Activated T-cell treated with anti-CD3 and anti-CD28 coated beads, Interleukin-2, amount 50 U/mL, for 4 hours (primary cell): ENCODE results near the gene NUDT13. TPM values are rescaled to one million over a fixed set of nuclear protein-coding genes. Genes with fewer than 3 reads are reported as not detected.
A peak's percentile ranks its signal among the peaks of the same experiment; 100 is the strongest.
"Not testable (repeated sequence)": the region's sequence is repeated elsewhere in the genome, so short reads cannot be mapped to it uniquely, and the experiment has no call there.

Experiments
- ATAC-seq, 2 donors: fragments of 200-7000 bp; cut with Tn5 transposase; one replicate each; pipeline ENCODE4 v1.10.0; 2021
- DNase-seq: peaks from one replicate; pipeline ENCODE4 v3.0.0-alpha.2; 2020
- H3K27me3 Mint-ChIP-seq: one replicate; pipeline ENCODE4 v1.8.0; 2021; ENCODE audit warnings: low read depth, mixed read lengths
- H3K36me3 Mint-ChIP-seq: one replicate; pipeline ENCODE4 v1.8.0; 2022; ENCODE audit warnings: mixed read lengths; ENCODE audit not compliant: insufficient read depth
- H3K4me1 Mint-ChIP-seq: one replicate; pipeline ENCODE4 v1.8.0; 2021; ENCODE audit warnings: low read depth, mixed read lengths
- H3K4me3 Mint-ChIP-seq: one replicate; pipeline ENCODE4 v1.8.0; 2021; ENCODE audit warnings: mild to moderate bottlenecking, moderate library complexity, mixed read lengths
- H3K9me3 Mint-ChIP-seq: one replicate; pipeline ENCODE4 v1.8.0; 2021; ENCODE audit warnings: mixed read lengths
- total RNA-seq, 3 donors: library from RNA; stranded (reverse); gene quantifications; one replicate each; pipeline ENCODE4 v1.2.1, GENCODE V29; 2021

Gene NUDT13
- total RNA-seq, 3 donors from 2014 or later, result 0.68 to 1.3 (median 0.76) TPM

GRCh38 chr10:73093922-73094850 lies 16.1 kb upstream of the NUDT13 start:
- peak overlapping the region; percentile 96 for H3K4me3 Mint-ChIP-seq
- no peaks in the 10 kb centered on the region for H3K36me3 Mint-ChIP-seq
- no peaks in the 10 kb centered on the region for H3K27me3 Mint-ChIP-seq
- ATAC-seq (no peak), DNase-seq (no peak)
- no peaks in the 10 kb centered on the region for H3K9me3 Mint-ChIP-seq
- H3K4me1 Mint-ChIP-seq, result peaks cover 37% of the 10 kb centered on the region

GRCh38 chr10:73094986-73095480 lies 15.2 kb upstream of the NUDT13 start:
- Mint-ChIP-seq H3K9me3 (no peaks in the 10 kb centered on the region), H3K4me3 (peak overlapping the region; percentile 96), H3K27me3 (no peaks in the 10 kb centered on the region), H3K4me1 (peaks cover 37% of the 10 kb centered on the region), H3K36me3 (no peaks in the 10 kb centered on the region)
- DNase-seq (no peak), ATAC-seq (no peak)

GRCh38 chr10:73095481-73096021 lies 14.7 kb upstream of the NUDT13 start:
- peak overlapping the region; percentile 96 for H3K4me3 Mint-ChIP-seq
- peaks cover 37% of the 10 kb centered on the region for H3K4me1 Mint-ChIP-seq
- DNase-seq, result peak; percentile 10
- H3K27me3 Mint-ChIP-seq, result no peaks in the 10 kb centered on the region
- H3K9me3 Mint-ChIP-seq, result no peaks in the 10 kb centered on the region
- no peaks in the 10 kb centered on the region for H3K36me3 Mint-ChIP-seq
- ATAC-seq, result no peak

GRCh38 chr10:73096041-73096448 lies 14.2 kb upstream of the NUDT13 start:
- ATAC-seq (peak; percentile 47 to 58), DNase-seq (peak; percentile 63)
- Mint-ChIP-seq H3K4me3 (peak overlapping the region; percentile 96), H3K36me3 (no peaks in the 10 kb centered on the region), H3K4me1 (peaks cover 37% of the 10 kb centered on the region), H3K27me3 (no peaks in the 10 kb centered on the region), H3K9me3 (no peaks in the 10 kb centered on the region)

GRCh38 chr10:73096449-73097304 lies 13.6 kb upstream of the NUDT13 start, which contains the start of gene P4HA1:
Gene P4HA1 (minus strand): TSS chr10:73096866. CDS start chr10:73074883, 21,983 bp downstream.
- no peaks in the 10 kb centered on the region for H3K36me3 Mint-ChIP-seq
- H3K4me3 Mint-ChIP-seq, result peak within 1 kb of the TSS; percentile 96
- H3K9me3 Mint-ChIP-seq, result no peaks in the 10 kb centered on the region
- DNase-seq, result peak; percentile 98
- peaks cover 34% of the 10 kb centered on the region for H3K4me1 Mint-ChIP-seq
- no peaks in the 10 kb centered on the region for H3K27me3 Mint-ChIP-seq
- ATAC-seq, result peak; percentile 88 to 90

GRCh38 chr10:73097305-73097670 lies 13.0 kb upstream of the NUDT13 start:
- no peak for DNase-seq
- H3K4me1 Mint-ChIP-seq, result peaks cover 32% of the 10 kb centered on the region
- ATAC-seq, result no peak
- no peaks in the 10 kb centered on the region for H3K27me3 Mint-ChIP-seq
- peaks cover 3% of the 10 kb centered on the region for H3K36me3 Mint-ChIP-seq
- H3K4me3 Mint-ChIP-seq, result peak overlapping the region; percentile 96
- no peaks in the 10 kb centered on the region for H3K9me3 Mint-ChIP-seq

- ATAC-seq (no peak), DNase-seq (no peak)
- Mint-ChIP-seq H3K9me3 (no peaks in the 10 kb centered on the region), H3K4me1 (peaks cover 25% of the 10 kb centered on the region), H3K4me3 (no peak overlapping the region), H3K27me3 (no peaks in the 10 kb centered on the region), H3K36me3 (peaks cover 3% of the 10 kb centered on the region)
These were observed 11.1 kb upstream of the NUDT13 start for GRCh38 chr10:73099141-73099540.

- no peaks in the 10 kb centered on the region for H3K27me3 Mint-ChIP-seq
- DNase-seq, result no peak
- no peak for ATAC-seq
- peaks cover 9% of the 10 kb centered on the region for H3K4me1 Mint-ChIP-seq
- H3K4me3 Mint-ChIP-seq, result no peak overlapping the region
- no peaks in the 10 kb centered on the region for H3K9me3 Mint-ChIP-seq
- H3K36me3 Mint-ChIP-seq, result peaks cover 15% of the 10 kb centered on the region
These were observed 4.0 kb upstream of the NUDT13 start for GRCh38 chr10:73106301-73106700.

GRCh38 chr10:73109248-73109652 lies 1.0 kb upstream of the NUDT13 start:
- not testable (repeated sequence) for H3K9me3 Mint-ChIP-seq, DNase-seq, ATAC-seq, H3K27me3 Mint-ChIP-seq, H3K4me3 Mint-ChIP-seq
- peaks cover 13% of the 10 kb centered on the region for H3K36me3 Mint-ChIP-seq
- peaks cover 12% of the 10 kb centered on the region for H3K4me1 Mint-ChIP-seq

- not testable (repeated sequence) for H3K36me3 Mint-ChIP-seq, H3K4me3 Mint-ChIP-seq, ATAC-seq, H3K27me3 Mint-ChIP-seq, DNase-seq, H3K9me3 Mint-ChIP-seq
- peaks cover 12% of the 10 kb centered on the region for H3K4me1 Mint-ChIP-seq
These were observed 1.8 kb downstream of the NUDT13 start for GRCh38 chr10:73112032-73112431.

GRCh38 chr10:73113551-73113950 lies 3.3 kb downstream of the NUDT13 start:
- peaks cover 6% of the 10 kb centered on the region for H3K36me3 Mint-ChIP-seq
- ATAC-seq (no peak), DNase-seq (no peak)
- H3K4me1 Mint-ChIP-seq, result peaks cover 12% of the 10 kb centered on the region
- H3K27me3 Mint-ChIP-seq, result no peaks in the 10 kb centered on the region
- H3K9me3 Mint-ChIP-seq, result no peaks in the 10 kb centered on the region
- H3K4me3 Mint-ChIP-seq, result no peak overlapping the region

- peaks cover 4% of the 10 kb centered on the region for H3K4me1 Mint-ChIP-seq
- H3K36me3 Mint-ChIP-seq, result peaks cover 9% of the 10 kb centered on the region
- DNase-seq (no peak), ATAC-seq (no peak)
- no peaks in the 10 kb centered on the region for H3K27me3 Mint-ChIP-seq
- H3K9me3 Mint-ChIP-seq, result no peaks in the 10 kb centered on the region
- no peak overlapping the region for H3K4me3 Mint-ChIP-seq
These were observed 5.8 kb downstream of the NUDT13 start for GRCh38 chr10:73116017-73116416.

GRCh38 chr10:73117976-73118743 lies 7.9 kb downstream of the NUDT13 start:
- H3K36me3 Mint-ChIP-seq, result peaks cover 9% of the 10 kb centered on the region
- no peaks in the 10 kb centered on the region for H3K27me3 Mint-ChIP-seq
- ATAC-seq, result no peak
- no peaks in the 10 kb centered on the region for H3K4me1 Mint-ChIP-seq
- no peaks in the 10 kb centered on the region for H3K9me3 Mint-ChIP-seq
- no peak for DNase-seq
- no peak overlapping the region for H3K4me3 Mint-ChIP-seq
